SW480 (cell line): Measurements from ENCODE around the gene SLC25A1.
A peak's percentile ranks its signal among the peaks of the same experiment; 100 is the strongest.

Experiments
- DNase-seq: peaks from one replicate; pipeline ENCODE4 v3.0.0-alpha.2; 2016; ENCODE audit warnings: low spot score

Gene SLC25A1

GRCh38 chr22:19180740-19181410 is 2.3 kb upstream of the SLC25A1 start:
- DNase-seq, result no peak

GRCh38 chr22:19180234-19180633 is 1.7 kb upstream of the SLC25A1 start:
- DNase-seq, result no peak

DNA sequence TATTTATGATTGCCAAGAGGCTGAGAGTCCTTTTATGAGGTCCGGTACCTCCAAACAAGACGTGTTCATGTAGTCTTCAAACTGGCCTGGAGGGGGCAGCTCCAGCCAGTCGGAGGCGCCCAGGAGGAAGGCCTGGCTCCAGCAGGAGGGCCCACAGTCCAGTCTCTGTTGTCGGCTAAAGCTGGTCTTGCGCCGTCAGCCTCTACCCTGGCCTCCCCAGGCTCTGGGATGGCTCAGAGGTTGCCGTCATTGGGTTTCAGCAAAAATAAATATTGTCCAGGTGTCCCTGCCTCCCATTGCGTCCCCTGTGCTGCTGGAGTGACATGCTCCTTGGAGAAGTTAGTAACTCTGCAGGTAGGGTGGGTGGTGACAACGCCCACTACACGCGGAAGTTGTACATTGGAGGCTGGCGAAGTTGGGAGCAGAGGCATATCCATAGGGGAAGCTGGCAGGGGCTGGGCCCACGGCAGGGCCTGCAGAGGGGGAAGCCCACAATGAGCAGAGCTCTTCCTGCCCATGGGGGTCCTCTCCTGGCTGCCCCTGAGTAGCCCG is 1.0 kb upstream of the SLC25A1 start:
- DNase-seq, result peak; percentile 85

- no peak for DNase-seq
Observed at GRCh38 chr22:19178065-19178656, 375 bp downstream of the SLC25A1 start.

DNA sequence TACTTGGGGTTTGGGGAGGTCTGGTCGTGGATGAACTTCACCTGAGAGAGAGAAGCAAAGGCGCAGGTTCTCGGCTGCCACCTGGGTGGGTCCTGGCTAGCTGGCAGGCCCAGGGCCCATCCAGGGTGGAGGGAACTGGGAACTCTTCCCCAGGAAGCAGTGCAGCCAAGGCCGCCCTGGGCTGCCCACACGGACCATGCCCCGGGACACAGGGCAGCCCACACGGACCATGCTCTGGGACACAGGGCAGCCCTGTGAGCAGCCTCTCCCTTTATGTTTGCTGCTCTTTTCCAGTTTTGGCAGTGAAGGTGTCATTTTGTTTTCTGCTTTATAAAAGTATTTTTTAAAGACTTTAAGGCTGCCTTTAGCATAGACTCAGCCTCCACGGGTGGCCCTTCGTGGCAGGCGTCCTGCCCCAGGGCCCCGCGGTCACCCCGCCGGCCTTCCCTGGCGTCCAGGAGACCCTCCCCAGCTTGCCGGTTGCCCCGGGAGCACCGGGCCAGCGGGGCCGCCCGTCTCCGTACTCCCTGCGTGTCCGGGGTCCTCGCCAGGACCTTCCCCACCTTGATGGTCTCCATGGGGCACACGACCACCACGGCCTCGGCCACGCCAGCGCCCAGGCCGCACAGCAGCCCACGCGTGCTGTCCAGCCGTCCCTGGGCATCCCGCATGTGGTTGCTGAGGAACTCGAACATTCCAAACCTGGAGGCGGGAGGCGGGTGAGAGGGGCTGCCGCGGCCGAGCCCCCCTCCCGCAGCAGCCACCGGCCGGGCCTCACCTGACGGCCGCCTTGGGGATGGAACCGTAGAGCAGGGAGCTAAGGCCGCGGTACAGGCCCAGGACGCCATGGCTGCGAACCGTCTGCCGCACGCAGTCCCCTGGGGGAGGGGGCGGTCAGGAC is 1.1 kb downstream of the SLC25A1 start:
- DNase-seq, result no peak

DNA sequence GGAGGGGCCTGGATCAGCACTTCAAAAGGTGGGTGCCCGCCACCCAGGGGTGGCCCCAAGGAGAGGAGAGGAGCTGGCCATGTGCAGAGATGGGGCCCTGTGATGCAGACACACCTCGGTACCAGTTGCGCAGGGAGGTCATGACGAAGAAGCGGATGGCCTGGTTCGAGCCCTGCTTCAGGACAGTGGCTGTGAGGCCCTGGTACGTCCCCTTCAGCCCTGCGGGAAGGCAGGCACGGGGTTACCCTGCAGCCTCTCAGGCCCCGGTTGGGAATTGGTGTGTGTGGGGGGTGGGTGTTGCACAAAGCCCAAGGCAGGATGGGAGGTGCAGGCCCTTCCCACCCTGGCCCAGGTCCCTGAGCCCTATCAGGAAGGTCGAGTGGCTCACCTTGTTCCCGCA is 1.8 kb downstream of the SLC25A1 start:
- no peak for DNase-seq

DNA sequence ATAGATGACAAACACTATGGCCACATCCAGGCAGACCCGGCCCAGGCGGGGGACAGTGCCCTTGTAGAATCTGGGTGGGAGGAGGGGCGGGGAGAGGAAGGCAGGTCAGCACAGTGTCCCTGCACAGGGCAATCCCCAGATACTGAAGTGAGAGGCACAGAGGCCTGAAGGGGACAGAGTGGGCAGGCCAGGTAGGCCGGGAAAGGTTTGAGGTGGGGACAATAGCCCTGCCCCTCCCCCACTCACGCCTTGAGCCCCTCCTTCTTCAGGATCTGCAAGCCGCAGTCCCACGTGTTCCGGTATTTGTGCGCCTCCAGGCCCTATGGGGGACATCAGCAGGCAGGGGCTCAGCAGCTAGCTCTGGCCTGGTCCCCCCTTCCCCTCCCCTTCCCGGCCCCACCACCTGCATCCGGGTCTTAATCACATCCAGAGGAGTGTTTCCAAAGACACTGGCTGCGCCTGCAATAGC is 2.3 kb downstream of the SLC25A1 start:
- DNase-seq, result no peak

- no peak for DNase-seq
Observed at GRCh38 chr22:19175602-19176174, 2.8 kb downstream of the SLC25A1 start.

DNA sequence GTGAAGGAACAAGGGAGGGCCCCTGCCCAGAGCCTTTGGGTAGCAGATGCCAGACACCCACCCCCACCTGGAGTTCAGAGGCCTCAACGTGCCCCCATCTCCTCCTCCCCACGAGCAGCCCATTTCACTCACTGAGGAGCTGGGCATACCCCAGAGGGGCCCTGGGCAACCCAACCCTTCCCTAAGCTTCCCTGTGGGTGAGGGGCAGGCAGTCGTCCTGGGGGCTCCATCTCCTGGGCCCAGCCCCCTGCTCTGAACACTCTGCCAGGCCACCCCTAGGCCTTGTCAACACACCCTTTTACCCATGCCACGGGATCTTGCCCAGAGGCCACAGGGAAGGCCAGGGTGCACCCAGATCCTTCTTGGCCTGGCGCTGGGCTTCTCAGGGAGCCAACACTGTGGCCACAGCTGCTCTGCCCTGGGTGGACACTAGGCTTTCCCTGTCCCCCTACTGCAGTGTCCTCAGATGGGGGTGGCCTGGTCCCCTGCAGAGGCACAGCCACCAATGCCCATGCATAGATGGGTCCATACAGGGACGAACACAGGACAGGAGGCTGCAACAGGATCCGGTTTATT is 3.4 kb downstream of the SLC25A1 start:
- no peak for DNase-seq

DNA sequence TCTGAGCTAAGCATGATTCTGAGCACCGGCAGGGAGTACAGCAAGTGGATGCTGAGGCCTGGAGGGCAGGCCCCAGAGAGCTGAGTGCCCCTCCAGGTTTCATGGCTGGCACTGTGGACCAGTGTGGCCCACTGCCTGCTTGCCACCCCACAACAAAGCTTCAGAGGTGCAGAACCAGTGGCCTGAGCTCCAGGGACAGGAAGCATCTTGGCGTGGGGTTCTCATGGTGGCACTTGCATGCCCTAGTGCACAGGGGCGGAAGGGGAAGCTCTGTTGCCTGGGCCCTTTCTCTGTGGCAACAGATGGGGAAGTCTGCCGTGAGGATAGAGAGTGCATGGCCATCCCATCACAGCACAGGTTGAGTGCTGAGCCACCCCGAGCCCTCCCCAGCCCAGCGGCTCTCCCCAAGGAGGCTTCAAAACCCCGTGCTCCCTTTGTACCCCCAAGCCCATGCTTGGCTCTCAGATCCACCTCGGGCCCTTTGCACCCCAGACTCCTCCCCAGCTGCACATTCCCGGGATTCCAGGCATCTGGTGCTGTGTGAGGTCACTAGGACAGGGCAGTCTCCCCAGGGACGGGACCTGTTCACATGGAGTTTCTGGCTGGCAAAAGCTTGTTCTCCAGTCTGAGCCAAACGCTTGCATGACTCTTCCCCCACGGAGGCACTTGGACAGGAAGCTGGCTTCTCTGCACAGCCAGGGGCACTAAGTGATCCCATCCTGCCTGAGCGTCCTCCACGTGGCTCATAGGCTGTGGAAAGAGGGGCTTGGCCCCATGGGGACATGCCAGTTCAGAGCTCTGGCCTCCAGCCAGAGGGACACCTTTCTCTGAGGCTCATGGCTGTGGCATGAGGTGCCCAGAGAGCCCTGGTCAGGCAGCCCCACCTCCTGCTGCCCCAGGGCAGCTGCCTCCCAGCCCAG is 4.2 kb downstream of the SLC25A1 start:
- no peak for DNase-seq

GRCh38 chr22:19173047-19174035 is 5.2 kb downstream of the SLC25A1 start:
- DNase-seq, result no peak

- DNase-seq, result no peak
Observed at GRCh38 chr22:19172213-19173046, 6.1 kb downstream of the SLC25A1 start.

DNA sequence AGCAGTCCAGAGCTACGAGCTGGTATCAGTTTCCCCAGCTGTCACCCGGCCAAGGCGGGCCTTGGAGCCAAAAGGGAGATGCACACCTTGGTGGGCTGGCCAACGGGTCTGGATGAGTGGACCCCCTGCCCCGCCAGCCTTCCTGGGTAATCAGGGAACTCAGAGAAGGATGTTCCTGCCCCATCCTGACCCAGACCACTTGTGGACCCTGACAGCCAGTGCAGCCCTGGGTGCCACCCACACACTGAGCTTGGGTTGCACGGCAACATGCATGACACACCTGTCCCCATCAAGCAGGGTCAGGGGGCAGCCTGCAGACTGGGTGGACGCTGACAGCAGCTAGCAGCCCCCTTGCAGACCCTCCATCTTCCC is 8.6 kb downstream of the SLC25A1 start:
- DNase-seq, result no peak

DNA sequence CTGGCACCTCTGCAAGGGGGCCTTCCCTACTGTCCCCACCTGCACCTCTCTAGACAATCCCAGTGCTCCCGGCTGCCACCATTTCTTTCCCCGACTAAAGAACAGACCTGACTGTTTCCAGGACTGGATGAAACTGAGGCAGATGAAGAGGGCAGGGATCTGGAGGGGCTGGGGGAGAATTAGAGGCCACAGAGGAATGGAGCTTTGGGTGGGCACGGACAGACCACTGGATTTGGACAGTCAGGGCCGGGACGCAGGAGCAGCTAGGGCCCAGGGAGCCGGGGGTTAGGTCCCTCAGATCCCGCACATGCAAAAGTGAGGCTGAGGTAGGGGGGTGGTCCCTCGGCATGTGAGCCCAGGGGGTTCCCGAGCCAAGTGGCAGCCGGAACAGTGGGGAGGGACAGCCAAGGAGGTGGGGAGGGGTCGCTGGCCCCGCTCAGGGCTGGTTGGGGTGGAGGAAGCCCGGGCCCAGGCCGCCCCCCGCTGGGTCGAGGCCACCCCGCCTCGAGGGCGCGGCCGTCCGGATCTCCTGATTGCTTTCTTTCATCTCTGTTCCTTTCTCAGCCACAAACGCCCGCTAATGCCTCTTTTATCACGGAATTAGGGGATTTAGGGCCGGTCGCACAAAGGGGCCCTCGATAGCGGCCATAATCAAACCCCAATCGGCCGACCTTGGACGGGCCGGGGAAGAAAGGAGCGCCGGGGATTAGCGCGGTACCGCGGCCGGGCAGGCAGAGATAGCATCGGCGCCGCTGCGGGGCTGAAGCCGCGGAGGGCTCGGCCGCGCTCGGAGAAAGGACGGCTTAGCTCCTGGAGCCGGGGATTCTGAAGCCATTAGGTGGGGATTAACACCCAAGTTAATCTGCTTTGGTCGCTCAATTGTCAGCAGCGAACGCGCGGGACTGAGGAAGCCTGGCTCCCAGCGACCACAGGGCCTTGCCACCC is 9.3 kb downstream of the SLC25A1 start:
- no peak for DNase-seq

- no peak for DNase-seq
Observed at GRCh38 chr22:19168088-19168890, 10.2 kb downstream of the SLC25A1 start.

- DNase-seq, result no peak
Observed at GRCh38 chr22:19167106-19167869, 11.2 kb downstream of the SLC25A1 start.
